Loucy (cell line): ENCODE results near the gene TMEM203.

Experiments used
- H2AFZ ChIP-seq: fragments of 200-600 bp; sonication (generic); 2 replicates; pipeline ENCODE4 v1.6.0; 2016; ENCODE audit warnings: antibody characterized with exemption, mild to moderate bottlenecking, low read length, moderate library complexity
- H3F3A ChIP-seq: fragments of 200-600 bp; 2 replicates; pipeline ENCODE4 v1.6.0; 2016; ENCODE audit warnings: antibody characterized with exemption, low read depth, mild to moderate bottlenecking
- H3K27me3 ChIP-seq: fragments of 200-600 bp; sonication (generic); 2 replicates; pipeline ENCODE4 v1.6.1; 2014; ENCODE audit warnings: low read length, mild to moderate bottlenecking; ENCODE audit not compliant: insufficient read depth, poor library complexity, severe bottlenecking
- H3K36me3 ChIP-seq: fragments of 200-600 bp; sonication (generic); 2 replicates; pipeline ENCODE4 v1.6.1; 2016; ENCODE audit warnings: low read length; ENCODE audit not compliant: insufficient read depth
- H3K4me1 ChIP-seq: fragments of 200-600 bp; sonication (generic); 2 replicates; pipeline ENCODE4 v1.5.1; 2014; ENCODE audit warnings: low read length, mild to moderate bottlenecking; ENCODE audit not compliant: insufficient read depth, poor library complexity, severe bottlenecking
- H3K4me2 ChIP-seq: fragments of 200-600 bp; sonication (generic); 2 replicates; pipeline ENCODE4 v1.6.0; 2014; ENCODE audit warnings: antibody characterized with exemption, low read length, low read depth, mild to moderate bottlenecking; ENCODE audit not compliant: poor library complexity, severe bottlenecking
- H3K4me3 ChIP-seq: fragments of 200-600 bp; sonication (generic); 2 replicates; pipeline ENCODE4 v1.5.1; 2014; ENCODE audit warnings: low read length, mild to moderate bottlenecking, mixed read lengths; ENCODE audit not compliant: poor library complexity, severe bottlenecking
- H3K79me2 ChIP-seq: fragments of 200-600 bp; sonication (generic); 2 replicates; pipeline ENCODE4 v1.6.1; 2014; ENCODE audit warnings: low read length; ENCODE audit not compliant: insufficient read depth
- H3K9ac ChIP-seq: fragments of 200-600 bp; sonication (generic); 2 replicates; pipeline ENCODE4 v1.6.0; 2014; ENCODE audit warnings: mild to moderate bottlenecking, low read depth, low read length, moderate library complexity; ENCODE audit not compliant: poor library complexity, severe bottlenecking
- H3K9me2 ChIP-seq: fragments of 200-600 bp; sonication (generic); replicated peaks from 2 replicates; pipeline ENCODE4 v1.6.1; 2016; ENCODE audit warnings: low read depth, low read length, mixed read lengths
- H3K9me3 ChIP-seq: fragments of 200-600 bp; sonication (generic); 2 replicates; pipeline ENCODE4 v1.6.1; 2014; ENCODE audit warnings: mild to moderate bottlenecking, antibody characterized with exemption, low read length, low read depth; ENCODE audit not compliant: insufficient read depth
- H4K20me1 ChIP-seq: fragments of 200-600 bp; sonication (generic); 2 replicates; pipeline ENCODE4 v1.6.0; 2014; ENCODE audit warnings: antibody characterized with exemption, low read length, mild to moderate bottlenecking; ENCODE audit not compliant: insufficient read depth, poor library complexity, severe bottlenecking
- CTCF ChIP-seq: fragments of 200-600 bp; sonication (generic); conservative IDR thresholded peaks from 2 replicates; pipeline ENCODE4 v1.5.1; 2014; ENCODE audit warnings: mild to moderate bottlenecking, antibody characterized with exemption, low read length
- EZH2phosphoT487 ChIP-seq: fragments of 200-600 bp; IDR thresholded peaks from 2 replicates; pipeline ENCODE4 v1.6.1; 2018; ENCODE audit warnings: antibody characterized with exemption, mild to moderate bottlenecking, moderate library complexity, borderline replicate concordance

The TMEM203 gene

GRCh38 chr9:137158625-137159024 lies 46.8 kb downstream of the TMEM203 start:
- Histone ChIP-seq H2AFZ (0 out of 2 replicates have a peak overlapping the region, but pooled peaks have one; percentile 3), H3K27me3 (no peaks in the 10 kb centered on the region), H3K4me3 (peak overlapping the region; percentile 55), H3K4me1 (peaks cover 28% of the 10 kb centered on the region), H3K79me2 (no peaks in the 10 kb centered on the region), H3K9ac (peak overlapping the region; percentile 54), H3K36me3 (no peaks in the 10 kb centered on the region), H3K9me3 (no peaks in the 10 kb centered on the region), H4K20me1 (no peaks in the 10 kb centered on the region), H3K9me2 (no peaks in the 10 kb centered on the region), H3F3A (no peaks in the 10 kb centered on the region), H3K4me2 (peak overlapping the region; percentile 84)
- TF ChIP-seq CTCF (no peak), EZH2phosphoT487 (no peak)

- Histone ChIP-seq H3K4me1 (peaks cover 28% of the 10 kb centered on the region), H3K4me2 (peak overlapping the region; percentile 84), H3K36me3 (no peaks in the 10 kb centered on the region), H3K4me3 (peak overlapping the region; percentile 55), H3K9me3 (no peaks in the 10 kb centered on the region), H4K20me1 (no peaks in the 10 kb centered on the region), H3K27me3 (no peaks in the 10 kb centered on the region), H3K9me2 (no peaks in the 10 kb centered on the region), H2AFZ (no peak overlapping the region), H3K79me2 (no peaks in the 10 kb centered on the region), H3K9ac (no peak overlapping the region), H3F3A (no peaks in the 10 kb centered on the region)
- TF ChIP-seq CTCF, result no peak
- TF ChIP-seq EZH2phosphoT487, result no peak
Measured at GRCh38 chr9:137157618-137158415, 47.6 kb downstream of the TMEM203 start.

- Histone ChIP-seq H4K20me1 (no peaks in the 10 kb centered on the region), H3K27me3 (no peaks in the 10 kb centered on the region), H3K9me2 (no peaks in the 10 kb centered on the region), H3K9ac (no peak overlapping the region), H2AFZ (no peak overlapping the region), H3K4me1 (peaks cover 28% of the 10 kb centered on the region), H3K4me3 (no peak overlapping the region), H3K9me3 (no peaks in the 10 kb centered on the region), H3F3A (no peaks in the 10 kb centered on the region), H3K4me2 (no peak overlapping the region), H3K36me3 (no peaks in the 10 kb centered on the region), H3K79me2 (no peaks in the 10 kb centered on the region)
- TF ChIP-seq EZH2phosphoT487 (no peak), CTCF (no peak)
Measured at GRCh38 chr9:137156567-137157375, 48.7 kb downstream of the TMEM203 start.
